Gastrocnemius medialis (tissue), 4 donors: ENCODE results near the gene HECTD4.

ENCODE experiments used
- CTCF ChIP-seq, 5 experiments: fragments of 450-650 bp in 3 of 5; fragments of 200-600 bp in 2 of 5; sonication (generic) in 2 of 5; IDR thresholded peaks in 4 of 5; conservative IDR thresholded peaks in 1 of 5; 1 replicate in 4 of 5; 2 replicates in 1 of 5; pipeline ENCODE4 v1.5.1; 2016 to 2019; ENCODE audit warnings: antibody characterized with exemption in 5 of 5, mild to moderate bottlenecking in 3 of 5, moderate library complexity in 3 of 5
- POLR2A ChIP-seq, 2 donors: fragments of 450-650 bp; IDR thresholded peaks; one replicate each; pipeline ENCODE4 v1.6.1; 2017; ENCODE audit warnings: antibody characterized with exemption in 2 of 2, mild to moderate bottlenecking in 2 of 2, moderate library complexity in 2 of 2

GRCh38 chr12:112381883-112382796, at the start of gene HECTD4:
- TF ChIP-seq CTCF (IDR thresholded peaks at IDR 0.05 in 4 of 5, conservative IDR thresholded peaks at IDR 0.05 in 1 of 5) (no peak), POLR2A (IDR thresholded peaks at IDR 0.05) (peak; percentile 81 to 90)
